ENCODE measurements around the gene KLK12. TPM values are rescaled to one million over a fixed set of nuclear protein-coding genes. Genes with fewer than 3 reads are reported as not detected.

KLK12 gene
- polyA plus RNA-seq, 10 donors: not detected

- DNase-seq: no peak
These were observed 21.1 kb upstream of the KLK12 start for GRCh38 chr19:51055866-51056265.

DNA sequence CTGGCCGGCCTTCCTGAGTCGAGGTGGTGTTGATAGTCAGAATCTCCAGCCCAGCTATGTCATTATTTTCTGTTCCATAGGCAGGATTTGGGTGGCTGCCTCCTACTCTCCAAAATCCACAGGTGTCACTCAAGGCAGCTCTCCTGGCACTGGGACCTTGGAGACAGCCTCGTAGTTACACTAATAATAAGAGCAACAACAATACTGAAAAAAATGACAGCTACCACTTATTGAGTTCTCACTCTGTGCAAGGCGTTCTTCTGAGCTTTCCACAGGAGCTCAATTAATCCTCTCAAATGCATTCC lies 12.2 kb upstream of the KLK12 start:
- no peak for DNase-seq

DNA sequence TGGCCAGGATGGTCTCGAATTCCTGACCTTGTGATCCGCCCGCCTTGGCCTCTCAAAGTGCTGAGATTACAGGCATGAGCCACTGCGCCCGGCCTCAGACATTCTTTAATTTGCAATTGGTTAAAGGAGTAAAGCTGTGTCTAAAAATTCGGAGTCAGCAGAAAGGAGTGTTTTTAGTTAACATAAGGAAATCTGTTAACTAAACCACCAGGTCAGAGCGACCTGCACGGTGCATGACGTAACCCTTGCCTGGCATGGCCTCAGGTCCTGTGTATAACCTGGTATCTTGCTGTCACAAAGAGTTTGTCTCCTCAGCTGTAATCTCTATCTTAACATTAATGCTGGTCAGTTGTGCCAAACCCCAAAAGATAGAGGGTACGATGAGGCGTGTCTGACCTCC lies 9.5 kb upstream of the KLK12 start:
- no peak for DNase-seq

- DNase-seq: no peak
These were observed 8.7 kb upstream of the KLK12 start for GRCh38 chr19:51043497-51043896.

DNA sequence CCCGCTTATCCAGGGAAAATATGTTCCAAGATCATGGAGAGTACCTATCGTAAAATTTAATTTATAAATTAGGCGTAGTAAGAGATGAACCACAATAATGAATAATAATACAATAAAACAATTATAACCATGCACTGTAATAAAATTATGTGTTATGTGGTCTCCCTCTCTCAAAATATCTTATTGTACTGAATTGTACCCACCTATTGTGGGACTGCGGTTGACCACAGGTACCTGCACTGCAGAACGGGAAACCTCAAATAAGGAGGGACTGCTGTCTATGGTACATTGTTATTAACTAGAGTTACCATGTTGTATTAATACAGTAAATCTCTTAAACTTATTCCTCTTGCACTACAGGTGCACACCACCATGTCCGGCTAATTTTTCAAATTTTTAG lies 5.3 kb upstream of the KLK12 start:
- DNase-seq: no peak

- DNase-seq: no peak
These were observed 1.7 kb upstream of the KLK12 start for GRCh38 chr19:51036519-51036918.

- DNase-seq: no peak
These were observed 2.9 kb downstream of the KLK12 start for GRCh38 chr19:51031880-51032225.

DNA sequence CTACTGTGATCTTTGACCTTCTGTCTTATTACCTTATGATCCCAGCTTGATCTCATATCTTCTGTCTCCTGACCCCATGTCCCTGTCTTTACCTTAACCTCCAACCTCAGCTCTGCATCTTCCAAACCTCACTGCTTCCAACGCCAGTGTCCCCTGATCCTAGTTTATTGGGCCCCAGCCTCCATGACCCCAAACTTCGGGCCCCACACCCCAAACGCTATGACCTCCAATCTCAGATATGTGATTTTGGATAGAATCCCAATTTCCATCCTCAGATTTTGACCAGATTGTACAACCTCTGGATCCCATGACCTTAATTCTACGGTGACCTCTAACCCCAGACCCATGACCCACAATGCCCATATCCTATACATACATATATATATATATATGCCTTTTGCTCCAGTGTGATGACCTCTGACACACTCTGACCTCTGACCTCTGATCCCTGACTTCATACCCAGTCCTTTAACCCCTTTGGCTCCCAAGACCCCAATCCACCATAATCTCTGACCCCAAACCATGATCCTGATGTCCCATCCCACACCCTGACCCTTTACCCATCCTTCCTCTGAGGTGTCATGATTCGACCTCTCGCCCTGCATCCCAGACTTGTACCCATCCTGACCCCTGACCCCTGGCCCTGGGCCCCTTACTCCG lies 3.5 kb downstream of the KLK12 start:
- DNase-seq: no peak

DNA sequence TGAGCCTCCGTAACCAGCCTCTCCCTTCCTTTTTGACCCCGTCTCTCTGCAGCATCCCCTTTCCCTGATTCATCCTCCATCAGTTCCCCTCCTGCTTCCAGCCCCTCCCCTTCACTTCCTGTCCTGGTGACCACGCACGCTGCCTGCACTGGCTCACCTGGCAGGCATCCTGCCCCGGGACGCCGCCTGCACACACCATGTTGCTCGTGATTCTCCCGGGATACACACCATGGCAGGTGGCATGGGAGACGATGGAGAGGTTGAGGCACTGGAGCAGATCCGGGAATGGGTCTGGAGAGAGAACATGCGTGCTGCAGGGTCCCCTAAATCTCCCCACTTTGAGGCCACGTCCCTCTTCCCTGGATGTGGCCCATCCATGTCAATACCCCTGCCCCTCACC lies 4.2 kb downstream of the KLK12 start:
- no peak for DNase-seq

- no peak for DNase-seq
These were observed 5.1 kb downstream of the KLK12 start for GRCh38 chr19:51029718-51030117.

GRCh38 chr19:51027873-51028272 lies 6.9 kb downstream of the KLK12 start:
- no peak for DNase-seq

DNA sequence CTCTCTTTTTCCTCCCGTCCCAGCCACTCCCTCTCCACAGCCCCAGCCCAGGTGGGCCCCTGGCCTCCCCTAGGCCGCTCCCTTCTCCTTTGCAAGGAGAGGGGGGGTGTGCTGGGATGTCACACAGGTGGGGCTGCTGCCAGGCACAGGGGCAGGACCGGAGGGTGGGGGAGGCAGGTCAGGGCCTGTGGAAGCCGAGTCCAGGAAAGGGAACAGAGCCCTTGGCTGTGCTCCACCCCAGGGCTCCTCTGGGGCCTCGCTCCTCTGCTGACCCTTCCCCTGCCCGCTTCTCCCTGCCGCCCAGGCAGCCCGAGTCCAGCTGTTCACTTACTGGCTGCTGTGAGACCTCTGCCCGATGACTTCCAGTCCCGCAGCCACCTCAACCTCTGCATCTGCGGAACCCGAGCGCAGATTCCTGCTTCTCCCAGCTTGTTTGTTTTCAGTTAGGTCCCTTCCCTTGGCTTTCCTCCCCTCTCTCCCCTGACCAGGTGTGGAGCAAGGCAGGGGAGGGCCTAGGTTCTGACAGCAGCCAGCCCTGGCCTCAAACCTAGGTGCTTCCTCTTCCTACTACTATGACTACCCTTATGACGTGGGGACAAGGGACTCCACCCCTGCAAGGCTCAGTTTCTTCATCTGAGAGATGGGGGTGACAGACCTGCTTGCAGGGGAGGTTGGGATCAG lies 7.5 kb downstream of the KLK12 start:
- DNase-seq: no peak

GRCh38 chr19:51026554-51026831 lies 8.3 kb downstream of the KLK12 start, which contains the start of gene KLK11:
TSS of gene KLK11 (minus strand) at chr19:51026616. CDS start at chr19:51025631, 985 bp downstream.
- DNase-seq: no peak

GRCh38 chr19:51025809-51026553 lies 8.8 kb downstream of the KLK12 start:
- no peak for DNase-seq

- no peak for DNase-seq
These were observed 9.4 kb downstream of the KLK12 start for GRCh38 chr19:51025401-51025800.

GRCh38 chr19:51024924-51025323 lies 9.9 kb downstream of the KLK12 start:
- no peak for DNase-seq

DNA sequence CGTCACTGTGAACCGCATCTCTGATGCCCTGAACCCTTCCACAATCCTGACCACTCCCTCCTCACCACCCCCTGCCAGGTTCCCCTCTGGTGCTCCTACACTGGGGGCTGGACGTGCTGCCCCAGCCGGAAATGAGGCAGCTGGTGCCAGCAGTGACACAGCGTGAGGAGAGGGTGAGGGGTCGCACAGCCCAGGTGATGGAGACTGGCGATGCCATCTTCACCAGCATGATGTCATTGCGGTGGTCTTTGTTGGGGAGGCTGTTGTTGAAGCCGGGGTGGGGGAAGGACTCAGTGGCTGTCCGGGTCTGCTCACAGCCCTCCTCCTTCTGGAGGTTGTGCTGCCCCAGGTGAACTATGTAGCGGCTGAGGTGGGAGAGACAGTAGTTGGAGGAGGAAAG lies 10.9 kb downstream of the KLK12 start:
- DNase-seq: no peak

DNA sequence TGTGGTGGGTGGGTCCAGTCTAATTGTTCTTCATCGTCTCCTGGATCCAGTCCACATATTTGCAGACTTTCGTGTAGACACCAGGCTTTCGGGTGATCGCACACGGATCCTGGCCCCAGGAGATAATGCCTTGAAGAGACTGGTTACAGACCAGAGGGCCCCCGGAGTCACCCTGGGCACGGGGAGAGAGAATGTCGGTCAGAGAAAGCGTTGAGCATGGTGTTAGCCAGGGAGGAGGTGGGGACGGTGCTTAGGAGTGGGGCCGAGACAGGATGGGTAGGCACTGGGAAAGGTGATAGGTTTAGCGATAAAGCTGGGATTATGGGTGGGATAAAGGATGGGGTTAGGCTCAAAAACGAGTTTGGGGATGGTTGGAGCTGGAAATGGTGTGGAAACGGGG lies 12.3 kb downstream of the KLK12 start:
- no peak for DNase-seq

- peak; percentile 14 to 52 (median 16) for DNase-seq
These were observed 13.7 kb downstream of the KLK12 start for GRCh38 chr19:51020988-51021651.

GRCh38 chr19:51019544-51019925 lies 15.3 kb downstream of the KLK12 start, which contains the start of gene KLK10:
TSS of gene KLK10 (minus strand) at chr19:51019709. CDS start at chr19:51019130, 579 bp downstream.
- no peak for DNase-seq

DNA sequence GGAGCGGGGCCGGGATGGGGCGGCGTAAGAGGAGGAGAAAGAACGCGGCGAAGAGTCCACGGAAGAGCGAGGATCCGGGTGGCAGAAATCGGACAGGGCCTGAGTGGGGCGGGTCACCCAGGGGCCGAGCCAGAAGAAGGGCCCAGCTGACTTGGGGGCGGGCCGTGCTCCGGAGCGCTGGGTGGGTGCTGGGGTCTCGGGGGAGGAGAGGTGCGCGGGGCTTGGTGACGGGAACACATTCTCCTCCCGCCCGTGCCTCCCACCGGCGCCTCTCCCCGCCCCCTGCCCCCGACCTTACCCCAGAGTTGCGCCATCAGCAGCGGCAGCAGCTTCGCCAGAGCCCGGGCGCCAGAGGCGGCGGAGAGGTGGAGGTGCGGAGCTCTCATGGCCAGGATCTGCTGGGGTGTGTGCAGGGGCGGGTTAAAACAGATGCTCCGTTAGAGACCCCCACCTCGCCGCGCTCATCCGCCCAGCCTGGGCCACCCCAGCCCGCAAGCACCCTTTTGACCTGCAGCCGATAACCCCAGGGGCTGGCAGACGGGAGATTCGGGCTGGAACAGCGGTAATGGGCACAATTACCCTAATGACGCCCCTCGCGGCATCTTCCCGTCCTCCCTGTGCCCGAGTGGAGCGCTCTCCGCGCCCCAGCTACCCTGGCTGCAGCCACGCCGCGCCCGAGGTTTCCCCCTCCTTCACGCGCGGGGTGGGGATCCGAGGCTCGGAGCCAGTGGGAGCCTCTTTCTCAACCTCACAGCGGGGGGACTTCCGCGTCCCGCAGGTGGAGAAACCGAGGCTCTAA lies 15.9 kb downstream of the KLK12 start:
- no peak for DNase-seq
